Psoas muscle (tissue), 8 donors: ENCODE results near the gene FAR1. TPM values are rescaled to one million over a fixed set of nuclear protein-coding genes. Genes with fewer than 3 reads are reported as not detected.
"Not testable (repeated sequence)": the region's sequence is repeated elsewhere in the genome, so short reads cannot be mapped to it uniquely, and the experiment has no call there.

ENCODE experiments used
- ATAC-seq, 4 donors: fragments of 200-7000 bp; cut with Tn5 transposase; one replicate each; pipeline ENCODE4 v1.9.1; 2020; ENCODE audit warnings: moderate library complexity in 3 of 4, mild to moderate bottlenecking in 2 of 4
- DNase-seq, 2 donors: peaks; one replicate each; pipeline ENCODE4 v3.0.0-alpha.2; 2020
- H3K27ac ChIP-seq: fragments of 200-600 bp; one replicate; pipeline ENCODE4 v1.8.0; 2022
- H3K27me3 ChIP-seq, 3 donors: fragments of 200-600 bp in 1 of 3; one replicate each; pipeline versions ENCODE4 v1.6.1 to v1.8.0; 2013 to 2022; ENCODE audit warnings: low read length in 2 of 3, mild to moderate bottlenecking in 2 of 3, moderate library complexity in 1 of 3; ENCODE audit not compliant: insufficient read depth in 3 of 3
- H3K36me3 ChIP-seq, 2 donors: fragments of 200-600 bp in 1 of 2; one replicate each; pipeline versions ENCODE4 v1.6.1 to v1.8.0; 2013 to 2022; ENCODE audit warnings: low read depth in 1 of 2, mild to moderate bottlenecking in 1 of 2, moderate library complexity in 1 of 2; ENCODE audit not compliant: insufficient read depth in 1 of 2
- H3K4me1 ChIP-seq: fragments of 200-600 bp; one replicate; pipeline ENCODE4 v1.8.0; 2022
- H3K4me3 ChIP-seq: fragments of 200-600 bp; one replicate; pipeline ENCODE4 v1.8.0; 2022; ENCODE audit warnings: mild to moderate bottlenecking
- H3K9me3 ChIP-seq: fragments of 200-600 bp; one replicate; pipeline ENCODE4 v1.8.0; 2022
- CTCF ChIP-seq: fragments of 200-600 bp; IDR thresholded peaks from one replicate; pipeline ENCODE4 v1.8.0; 2022; ENCODE audit warnings: antibody characterized with exemption
- WGBS, 3 donors: extraction: QIAGEN DNeasy Blood & Tissue Kit; methylation state at CpG; one replicate each; pipeline versions ENCODE4 v1.1.6 to v1.1.7; 2013; 5-methylcytosine and 5-hydroxymethylcytosine counted together
- intact Hi-C, 2 donors: fragments of 100-400 bp; cut with DNase I; formaldehyde crosslinking; loops; one replicate each; pipeline versions ENCODE4 v1.11.0 to v1.14.2; 2022
- polyA plus RNA-seq, 3 donors: library from polyadenylated mRNA; stranded (reverse); fragments of 200-250 nt; gene quantifications; one replicate each; pipeline ENCODE4 v1.2.3, GENCODE V29; 2013
- total RNA-seq, 4 donors: library from RNA; stranded (reverse); fragmentation: NEBNext Ultra II Directional in 2 of 4; extraction: Animal tissue kit (Norgen Biotek cat#: 25700) in 2 of 4; gene quantifications; one replicate each; pipeline versions ENCODE4 v1.2.1 to v1.2.4, GENCODE V29; 2021 to 2023
- donor health status: healthy with polysubstance abuse.
- donor health status: DM: no; HTN: no; CAD: no; lungs with moderate emphysema.
- donor health status: Bipolar disorder and iron deficiency.
- donor health status: healthy.
- donor health status: DM: yes; HTN: yes; CAD: no.
- donor health status: DM: no; HTN: no; CAD: no.
- donor health status: DM: no; HTN: no; CAD: no.
- donor health status: DM: yes; HTN: yes; CAD: no.

Gene FAR1
- total and polyA plus RNA-seq, 7 donors, result 10.2 to 35.4 (median 23.8) TPM

- intact Hi-C loops, result no loop called here
- Histone ChIP-seq H3K4me3 (no peak overlapping the region), H3K36me3 (no peaks in the 10 kb centered on the region), H3K4me1 (no peaks in the 10 kb centered on the region), H3K27me3 (peaks cover 0 to 2% (median 0%) of the 10 kb centered on the region in 3 donors), H3K27ac (no peak overlapping the region), H3K9me3 (no peaks in the 10 kb centered on the region)
- WGBS, 3 donors, result 75 to 77% (median 75%) methylated on average over 7 of the region's 7 CpGs
- TF ChIP-seq CTCF, result no peak
- DNase-seq (no peak), ATAC-seq (no peak)
Observed at GRCh38 chr11:13644997-13645687, 23.3 kb upstream of the FAR1 start.

- Histone ChIP-seq H3K27ac (no peak overlapping the region), H3K36me3 (no peaks in the 10 kb centered on the region), H3K9me3 (no peaks in the 10 kb centered on the region), H3K4me1 (no peaks in the 10 kb centered on the region), H3K27me3 (peaks cover 0 to 2% (median 0%) of the 10 kb centered on the region in 3 donors), H3K4me3 (no peak overlapping the region)
- DNase-seq (no peak), ATAC-seq (no peak)
- 68 to 75% (median 73%) methylated on average over 3 of the region's 3 CpGs for WGBS, 3 donors
- intact Hi-C loops, result no loop called here
- TF ChIP-seq CTCF, result no peak
Observed at GRCh38 chr11:13647391-13647790, 21.1 kb upstream of the FAR1 start.

GRCh38 chr11:13649619-13650018, 18.8 kb upstream of the FAR1 start:
- H3K4me3 ChIP-seq, result no peak overlapping the region
- intact Hi-C loops, result no loop called here
- H3K27ac ChIP-seq, result no peak overlapping the region
- TF ChIP-seq CTCF, result no peak
- ATAC-seq (no peak), DNase-seq (no peak)
- H3K36me3 ChIP-seq, result no peaks in the 10 kb centered on the region
- no peaks in the 10 kb centered on the region for H3K27me3 ChIP-seq
- WGBS, 3 donors, result 70 to 77% (median 75%) methylated on average over 4 of the region's 4 CpGs
- no peaks in the 10 kb centered on the region for H3K4me1 ChIP-seq
- H3K9me3 ChIP-seq, result no peaks in the 10 kb centered on the region

- intact Hi-C loops, H3K9me3 ChIP-seq, H3K27me3 ChIP-seq, ATAC-seq, DNase-seq, H3K4me3 ChIP-seq, H3K36me3 ChIP-seq, H3K4me1 ChIP-seq, H3K27ac ChIP-seq: not testable (repeated sequence)
- WGBS, 3 donors, result 64 to 70% (median 68%) methylated on average over 6 of the region's 6 CpGs
Observed at GRCh38 chr11:13651515-13651914, 17.0 kb upstream of the FAR1 start.

- intact Hi-C loops, result no loop called here
- DNase-seq, result no peak
- no peak for ATAC-seq
- WGBS, 3 donors, result 41 to 50% (median 47%) methylated on average over 2 of the region's 2 CpGs
- Histone ChIP-seq H3K4me3 (no peak overlapping the region), H3K36me3 (no peaks in the 10 kb centered on the region), H3K27me3 (no peaks in the 10 kb centered on the region), H3K9me3 (no peaks in the 10 kb centered on the region), H3K27ac (no peak overlapping the region), H3K4me1 (no peaks in the 10 kb centered on the region)
- no peak for TF ChIP-seq CTCF
Observed at GRCh38 chr11:13661074-13661623, 7.3 kb upstream of the FAR1 start.
